Measurements from ENCODE around the gene EPHA2. TPM values are rescaled to one million over a fixed set of nuclear protein-coding genes. Genes with fewer than 3 reads are reported as not detected.

Gene EPHA2
- polyA plus RNA-seq, 1 of the 3 experiments (the other 2 are of a cell fraction), result 126 TPM

DNA sequence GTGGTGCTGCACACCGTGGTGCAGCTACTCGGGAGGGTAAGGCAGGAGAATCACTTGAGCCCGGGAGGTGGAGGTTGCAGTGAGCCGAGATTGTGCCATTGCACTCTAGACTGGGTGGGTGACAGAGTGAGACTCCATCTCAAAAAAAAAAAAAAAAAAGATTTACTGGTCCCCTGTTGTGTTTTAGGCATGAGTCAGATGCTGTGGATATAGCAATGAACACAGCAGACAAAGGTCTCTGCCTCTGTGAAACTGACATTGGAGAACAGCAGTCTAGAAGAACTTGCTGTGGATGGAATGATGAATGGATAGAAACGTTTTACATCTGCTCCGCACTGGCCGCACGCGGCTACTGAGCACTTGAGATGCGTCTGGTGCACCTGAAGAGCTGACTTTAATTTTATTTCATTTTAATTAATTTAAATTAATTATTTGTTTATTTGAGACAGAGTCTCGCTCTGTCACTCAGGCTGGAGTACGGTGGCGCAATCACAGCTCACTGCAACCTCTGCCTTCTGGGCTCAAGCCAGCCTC is 24.5 kb upstream of the EPHA2 start:
- H3K9ac ChIP-seq, result no peak overlapping the region
- H2AFZ ChIP-seq (ENCODE audit: low read depth), result no peak overlapping the region
- H3K4me2 ChIP-seq, result no peak overlapping the region
- no peaks in the 10 kb centered on the region for H4K20me1 ChIP-seq (ENCODE audit: insufficient read depth)
- H3K9me2 ChIP-seq, result no peaks in the 10 kb centered on the region
- H3K79me2 ChIP-seq (ENCODE audit: insufficient read depth), result no peaks in the 10 kb centered on the region
- peaks cover 17 to 30% of the 10 kb centered on the region in 2 experiments; a peak in 3 of 4 replicates for H3K4me1 ChIP-seq (ENCODE audit: control insufficient read depth in 1 of 2, insufficient read depth in 2 of 2, low read depth in 1 of 2, low read length in 1 of 2)
- POLR2A ChIA-PET, result no interaction called here
- H3K9me3 ChIP-seq, result no peaks in the 10 kb centered on the region
- no peaks in the 10 kb centered on the region for H3K36me3 ChIP-seq (replicated peaks in 1 of 2; ENCODE audit: control insufficient read depth in 1 of 2, insufficient read depth in 2 of 2, low read length in 1 of 2)
- no peaks in the 10 kb centered on the region for H3K27me3 ChIP-seq (ENCODE audit: insufficient read depth)
- 77% methylated on average over 13 of the region's 13 CpGs for WGBS (ENCODE audit: low lambda C conversion rate)
- TF ChIP-seq RAD21 (IDR thresholded peaks at IDR 0.05; ENCODE audit: low read length), result no peak
- TF ChIP-seq EP300 (IDR thresholded peaks at IDR 0.05; ENCODE audit: borderline replicate concordance in 1 of 2, low read depth in 1 of 2, low read length in 1 of 2), result no peak
- TF ChIP-seq FOXM1 (IDR thresholded peaks at IDR 0.05; ENCODE audit: low read depth), result no peak
- peak; percentile 19; the same call in 1 of the 2 replicates for TF ChIP-seq FOSL2 (IDR thresholded peaks at IDR 0.05; ENCODE audit: borderline replicate concordance, low read depth)
- H3K4me3 ChIP-seq (ENCODE audit: low read depth in 2 of 2, low read length in 1 of 2), result no peak overlapping the region
- peaks cover 19% of the 10 kb centered on the region for H3F3A ChIP-seq (replicated peaks; ENCODE audit: insufficient read depth)
- H3K27ac ChIP-seq (ENCODE audit: low read depth in 2 of 2, low read length in 1 of 2), result peak overlapping the region in 1 of 2 experiments; percentile 84; a peak in 2 of 4 replicates
- CTCF ChIA-PET, result interaction anchor here (1.3 to 15.3 kb wide), 2 partner anchors 102 to 182 kb away, joined by 3 to 513 read pairs; partner anchors contain the start of gene FAM131C
- DNase-seq, result no peak

DNA sequence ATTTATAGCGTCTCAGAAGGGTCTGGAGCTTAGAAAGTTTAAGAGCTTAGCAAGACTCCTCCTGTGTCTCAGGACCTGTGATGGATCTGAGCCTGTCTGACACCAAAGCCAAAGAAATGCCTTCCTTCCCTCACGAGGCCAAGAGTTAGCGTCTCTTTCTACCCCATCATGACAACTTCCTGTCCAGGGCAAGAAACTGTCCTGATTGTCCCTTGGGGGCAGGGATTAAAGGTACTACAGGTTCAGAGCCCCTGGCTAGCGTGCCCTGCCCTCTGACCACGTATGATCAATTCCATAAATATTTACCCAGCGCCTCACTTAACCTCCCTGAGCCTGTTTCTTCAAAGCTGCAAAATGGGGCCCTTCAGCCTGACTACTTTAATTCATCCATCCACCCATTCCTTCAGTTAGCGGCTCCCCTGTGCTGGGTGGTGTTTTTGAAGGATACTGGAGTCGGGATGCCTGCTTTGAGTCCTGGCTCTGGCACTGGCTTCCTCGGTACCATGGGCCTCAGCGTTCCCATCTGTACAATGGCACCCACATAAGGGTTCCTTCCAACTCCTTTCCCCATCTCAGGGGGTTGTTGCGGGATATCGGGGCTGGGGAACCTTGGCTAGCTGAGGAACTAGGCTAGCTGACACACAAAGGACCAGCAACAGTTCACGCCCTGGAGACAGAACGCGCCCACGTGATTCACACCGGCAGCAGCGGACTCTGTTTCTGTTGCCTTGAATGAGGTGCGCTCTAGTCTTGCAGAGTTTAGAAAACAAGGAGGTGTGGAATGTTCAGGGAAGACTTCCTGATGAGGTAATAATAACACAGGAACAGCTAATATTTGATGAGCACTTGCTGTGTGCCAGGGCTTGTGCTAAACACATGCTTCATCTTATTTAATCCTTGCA is 23.0 kb upstream of the EPHA2 start:
- peaks cover 22% of the 10 kb centered on the region for H3F3A ChIP-seq (replicated peaks; ENCODE audit: insufficient read depth)
- no peaks in the 10 kb centered on the region for H3K9me3 ChIP-seq
- DNase-seq, result no peak
- peaks cover 32 to 37% of the 10 kb centered on the region in 2 experiments; a peak in 3 of 4 replicates for H3K4me1 ChIP-seq (ENCODE audit: control insufficient read depth in 1 of 2, insufficient read depth in 2 of 2, low read depth in 1 of 2, low read length in 1 of 2)
- ChIA-PET CTCF (interaction anchor here (0.7 to 2.1 kb wide), 5 partner anchors 8 to 101 kb away, joined by 3 to 7 read pairs (median 4); partner anchors contain the start of gene EPHA2), POLR2A (no interaction called here)
- no peaks in the 10 kb centered on the region for H4K20me1 ChIP-seq (ENCODE audit: insufficient read depth)
- no peaks in the 10 kb centered on the region for H3K36me3 ChIP-seq (replicated peaks in 1 of 2; ENCODE audit: control insufficient read depth in 1 of 2, insufficient read depth in 2 of 2, low read length in 1 of 2)
- H2AFZ ChIP-seq (ENCODE audit: low read depth), result no peak overlapping the region
- WGBS (ENCODE audit: low lambda C conversion rate), result 82% methylated on average over 19 of the region's 19 CpGs
- no peaks in the 10 kb centered on the region for H3K9me2 ChIP-seq
- no peak overlapping the region for H3K4me2 ChIP-seq
- H3K79me2 ChIP-seq (ENCODE audit: insufficient read depth), result no peaks in the 10 kb centered on the region
- H3K4me3 ChIP-seq (ENCODE audit: low read depth in 2 of 2, low read length in 1 of 2), result no peak overlapping the region
- H3K27ac ChIP-seq (ENCODE audit: low read depth in 2 of 2, low read length in 1 of 2), result no peak overlapping the region
- H3K27me3 ChIP-seq (ENCODE audit: insufficient read depth), result no peaks in the 10 kb centered on the region
- TF ChIP-seq FOSL2 (IDR thresholded peaks at IDR 0.05; ENCODE audit: borderline replicate concordance, low read depth) (no peak), TCF12 (IDR thresholded peaks at IDR 0.05) (no peak), FOXM1 (IDR thresholded peaks at IDR 0.05; ENCODE audit: low read depth) (no peak), YY1 (IDR thresholded peaks at IDR 0.05; ENCODE audit: low read depth) (no peak), FOXJ3 (CRISPR knock-in tag; IDR thresholded peaks at IDR 0.05) (no peak), PBX3 (IDR thresholded peaks at IDR 0.05) (no peak), RXRA (IDR thresholded peaks at IDR 0.05; ENCODE audit: borderline replicate concordance, low read depth) (no peak), TAF1 (IDR thresholded peaks at IDR 0.05; ENCODE audit: borderline replicate concordance, low read depth, low read length) (no peak), GATA2 (CRISPR knock-in tag; IDR thresholded peaks at IDR 0.05) (no peak), RCOR1 (IDR thresholded peaks at IDR 0.05; ENCODE audit: low read length) (no peak), IRF3 (IDR thresholded peaks at IDR 0.05; ENCODE audit: low read depth, low read length) (no peak), SMC3 (IDR thresholded peaks at IDR 0.05; ENCODE audit: low read depth, low read length) (no peak), JUND (IDR thresholded peaks at IDR 0.05) (no peak), GABPA (IDR thresholded peaks at IDR 0.05; ENCODE audit: low read depth) (no peak)
- TF ChIP-seq, protein P1, sequence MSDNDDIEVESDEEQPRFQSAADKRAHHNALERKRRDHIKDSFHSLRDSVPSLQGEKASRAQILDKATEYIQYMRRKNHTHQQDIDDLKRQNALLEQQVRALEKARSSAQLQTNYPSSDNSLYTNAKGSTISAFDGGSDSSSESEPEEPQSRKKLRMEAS (IDR thresholded peaks at IDR 0.05; ENCODE audit: low read depth), result no peak
- TF ChIP-seq, protein P2, sequence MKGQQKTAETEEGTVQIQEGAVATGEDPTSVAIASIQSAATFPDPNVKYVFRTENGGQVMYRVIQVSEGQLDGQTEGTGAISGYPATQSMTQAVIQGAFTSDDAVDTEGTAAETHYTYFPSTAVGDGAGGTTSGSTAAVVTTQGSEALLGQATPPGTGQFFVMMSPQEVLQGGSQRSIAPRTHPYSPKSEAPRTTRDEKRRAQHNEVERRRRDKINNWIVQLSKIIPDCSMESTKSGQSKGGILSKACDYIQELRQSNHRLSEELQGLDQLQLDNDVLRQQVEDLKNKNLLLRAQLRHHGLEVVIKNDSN (IDR thresholded peaks at IDR 0.05; ENCODE audit: borderline replicate concordance, low read depth), result no peak
- TF ChIP-seq, protein P3, sequence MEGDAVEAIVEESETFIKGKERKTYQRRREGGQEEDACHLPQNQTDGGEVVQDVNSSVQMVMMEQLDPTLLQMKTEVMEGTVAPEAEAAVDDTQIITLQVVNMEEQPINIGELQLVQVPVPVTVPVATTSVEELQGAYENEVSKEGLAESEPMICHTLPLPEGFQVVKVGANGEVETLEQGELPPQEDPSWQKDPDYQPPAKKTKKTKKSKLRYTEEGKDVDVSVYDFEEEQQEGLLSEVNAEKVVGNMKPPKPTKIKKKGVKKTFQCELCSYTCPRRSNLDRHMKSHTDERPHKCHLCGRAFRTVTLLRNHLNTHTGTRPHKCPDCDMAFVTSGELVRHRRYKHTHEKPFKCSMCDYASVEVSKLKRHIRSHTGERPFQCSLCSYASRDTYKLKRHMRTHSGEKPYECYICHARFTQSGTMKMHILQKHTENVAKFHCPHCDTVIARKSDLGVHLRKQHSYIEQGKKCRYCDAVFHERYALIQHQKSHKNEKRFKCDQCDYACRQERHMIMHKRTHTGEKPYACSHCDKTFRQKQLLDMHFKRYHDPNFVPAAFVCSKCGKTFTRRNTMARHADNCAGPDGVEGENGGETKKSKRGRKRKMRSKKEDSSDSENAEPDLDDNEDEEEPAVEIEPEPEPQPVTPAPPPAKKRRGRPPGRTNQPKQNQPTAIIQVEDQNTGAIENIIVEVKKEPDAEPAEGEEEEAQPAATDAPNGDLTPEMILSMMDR (IDR thresholded peaks at IDR 0.05), result no peak
- no peak overlapping the region for H3K9ac ChIP-seq
